ENCODE data around the gene PPM1E. TPM values are rescaled to one million over a fixed set of nuclear protein-coding genes. Genes with fewer than 3 reads are reported as not detected.

The PPM1E gene
- total RNA-seq, 1 experiment from 2014 or later, result 7.1 TPM

DNA sequence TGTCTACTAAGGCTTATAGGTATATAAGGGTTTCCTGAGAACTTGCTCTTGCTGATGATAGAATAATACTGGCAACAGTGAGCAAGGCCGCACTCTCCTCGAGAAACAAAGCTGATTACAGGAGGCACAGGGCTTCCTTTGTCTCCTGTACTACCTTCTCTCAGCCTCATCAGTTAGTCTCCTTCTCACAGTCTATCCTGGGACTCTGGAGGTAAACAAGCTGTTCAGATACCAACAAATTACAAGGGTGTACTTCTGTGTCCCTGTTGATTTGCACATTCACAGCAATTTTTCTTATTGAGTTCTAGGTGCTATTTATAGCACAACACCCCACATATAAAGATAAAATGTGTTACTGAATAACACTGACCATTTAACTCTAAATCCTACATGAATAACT lies 252.3 kb downstream of the PPM1E start:
- Histone ChIP-seq H3K79me1 (ENCODE audit: insufficient read depth, low read depth, low read length, poor library complexity, severe bottlenecking) (no peaks in the 10 kb centered on the region), H3K18ac (ENCODE audit: insufficient read length, low read depth, low read length) (no peak overlapping the region), H2AK5ac (ENCODE audit: insufficient read length, low read length) (no peak overlapping the region), H2BK15ac (ENCODE audit: low read depth, low read length) (no peak overlapping the region), H2BK12ac (ENCODE audit: insufficient read length, low read depth, low read length) (no peak overlapping the region), H2BK5ac (ENCODE audit: insufficient read length, low read length) (no peak overlapping the region), H3K23me2 (ENCODE audit: insufficient read length, low read depth, low read length, poor library complexity, severe bottlenecking) (no peaks in the 10 kb centered on the region), H3T11ph (ENCODE audit: low read length) (no peak overlapping the region), H2AFZ (ENCODE audit: low read length) (no peak overlapping the region), H3K79me2 (ENCODE audit: insufficient read depth, low read length) (no peaks in the 10 kb centered on the region), H3K56ac (ENCODE audit: insufficient read length, low read depth, low read length) (no peak overlapping the region), H3K4me1 (ENCODE audit: insufficient read depth, low read length) (no peaks in the 10 kb centered on the region), H2BK120ac (ENCODE audit: low read depth, low read length, poor library complexity, severe bottlenecking) (no peak overlapping the region), H4K5ac (ENCODE audit: insufficient read length, low read depth, low read length) (no peak overlapping the region), H3K9me3 (ENCODE audit: control insufficient read depth, low read depth, low read length) (no peaks in the 10 kb centered on the region), H3K27me3 (ENCODE audit: insufficient read depth, low read length) (no peaks in the 10 kb centered on the region), H4K20me1 (ENCODE audit: control insufficient read depth, insufficient read depth, insufficient read length) (no peaks in the 10 kb centered on the region), H3K14ac (ENCODE audit: insufficient read depth, low read length) (no peak overlapping the region), H3K27ac (ENCODE audit: insufficient read length, low read depth, low read length) (no peak overlapping the region), H4K8ac (replicated peaks; ENCODE audit: insufficient read length, low read depth, low read length) (no peak overlapping the region), H3K23ac (ENCODE audit: insufficient read length, low read depth, low read length) (no peak overlapping the region), H3K9ac (ENCODE audit: extremely low read depth, insufficient read length, low read length) (no peak overlapping the region), H3K4me2 (ENCODE audit: insufficient read depth, insufficient read length, low read length) (no peak overlapping the region), H4K91ac (ENCODE audit: insufficient read length, low read depth, low read length) (no peak overlapping the region), H3K4ac (ENCODE audit: low read depth, low read length) (no peak overlapping the region), H2BK20ac (ENCODE audit: low read depth, low read length, poor library complexity, severe bottlenecking) (no peak overlapping the region)
- peaks cover 0 to 2% of the 10 kb centered on the region in 2 experiments; a peak in 2 of 4 replicates for H3K4me1 Mint-ChIP-seq
- no peaks in the 10 kb centered on the region for H3K9me3 Mint-ChIP-seq
- no peak overlapping the region for H3K4me3 Mint-ChIP-seq
- TF ChIP-seq, protein P1, sequence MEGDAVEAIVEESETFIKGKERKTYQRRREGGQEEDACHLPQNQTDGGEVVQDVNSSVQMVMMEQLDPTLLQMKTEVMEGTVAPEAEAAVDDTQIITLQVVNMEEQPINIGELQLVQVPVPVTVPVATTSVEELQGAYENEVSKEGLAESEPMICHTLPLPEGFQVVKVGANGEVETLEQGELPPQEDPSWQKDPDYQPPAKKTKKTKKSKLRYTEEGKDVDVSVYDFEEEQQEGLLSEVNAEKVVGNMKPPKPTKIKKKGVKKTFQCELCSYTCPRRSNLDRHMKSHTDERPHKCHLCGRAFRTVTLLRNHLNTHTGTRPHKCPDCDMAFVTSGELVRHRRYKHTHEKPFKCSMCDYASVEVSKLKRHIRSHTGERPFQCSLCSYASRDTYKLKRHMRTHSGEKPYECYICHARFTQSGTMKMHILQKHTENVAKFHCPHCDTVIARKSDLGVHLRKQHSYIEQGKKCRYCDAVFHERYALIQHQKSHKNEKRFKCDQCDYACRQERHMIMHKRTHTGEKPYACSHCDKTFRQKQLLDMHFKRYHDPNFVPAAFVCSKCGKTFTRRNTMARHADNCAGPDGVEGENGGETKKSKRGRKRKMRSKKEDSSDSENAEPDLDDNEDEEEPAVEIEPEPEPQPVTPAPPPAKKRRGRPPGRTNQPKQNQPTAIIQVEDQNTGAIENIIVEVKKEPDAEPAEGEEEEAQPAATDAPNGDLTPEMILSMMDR (conservative IDR thresholded peaks at IDR 0.05), result no peak
- no peak overlapping the region; a peak in 1 of 7 replicates for H3K27ac Mint-ChIP-seq
- H3K27me3 Mint-ChIP-seq (ENCODE audit: low read depth), result no peaks in the 10 kb centered on the region
- DNase-seq, result no peak
- WGBS (ENCODE audit: extremely low coverage, insufficient read length, low lambda C conversion rate), result no CpG with 5 or more reads among the region's 2 CpGs
- H3K36me3 Mint-ChIP-seq (ENCODE audit: insufficient read depth in 1 of 3, low read depth in 3 of 3), result peaks cover 2 to 23% (median 16%) of the 10 kb centered on the region in 3 experiments; a peak in 5 of 7 replicates

Measured in H9 (cell line).